IPS-15b (cell line): Measurements from ENCODE around the gene ATP6V0E2.
"Not testable (repeated sequence)": the region's sequence is repeated elsewhere in the genome, so short reads cannot be mapped to it uniquely, and the experiment has no call there.

Experiments
- H3K27me3 ChIP-seq: one replicate; pipeline ENCODE4 v1.6.1; 2013; ENCODE audit warnings: low read length; ENCODE audit not compliant: control insufficient read depth, insufficient read depth
- H3K36me3 ChIP-seq: one replicate; pipeline ENCODE4 v1.6.1; 2013; ENCODE audit warnings: low read length; ENCODE audit not compliant: control insufficient read depth, insufficient read depth
- H3K4me1 ChIP-seq: one replicate; pipeline ENCODE4 v1.6.1; 2013; ENCODE audit warnings: mild to moderate bottlenecking, low read length; ENCODE audit not compliant: control insufficient read depth, insufficient read depth
- H3K4me3 ChIP-seq: one replicate; pipeline ENCODE4 v1.5.1; 2013; ENCODE audit warnings: low read depth, low read length
- H3K9ac ChIP-seq: one replicate; pipeline ENCODE4 v1.6.1; 2013; ENCODE audit warnings: low read depth, mild to moderate bottlenecking, low read length
- H3K9me3 ChIP-seq: one replicate; pipeline ENCODE4 v1.6.1; 2013; ENCODE audit warnings: mild to moderate bottlenecking, low read length; ENCODE audit not compliant: control insufficient read depth, insufficient read depth

The ATP6V0E2 gene

DNA sequence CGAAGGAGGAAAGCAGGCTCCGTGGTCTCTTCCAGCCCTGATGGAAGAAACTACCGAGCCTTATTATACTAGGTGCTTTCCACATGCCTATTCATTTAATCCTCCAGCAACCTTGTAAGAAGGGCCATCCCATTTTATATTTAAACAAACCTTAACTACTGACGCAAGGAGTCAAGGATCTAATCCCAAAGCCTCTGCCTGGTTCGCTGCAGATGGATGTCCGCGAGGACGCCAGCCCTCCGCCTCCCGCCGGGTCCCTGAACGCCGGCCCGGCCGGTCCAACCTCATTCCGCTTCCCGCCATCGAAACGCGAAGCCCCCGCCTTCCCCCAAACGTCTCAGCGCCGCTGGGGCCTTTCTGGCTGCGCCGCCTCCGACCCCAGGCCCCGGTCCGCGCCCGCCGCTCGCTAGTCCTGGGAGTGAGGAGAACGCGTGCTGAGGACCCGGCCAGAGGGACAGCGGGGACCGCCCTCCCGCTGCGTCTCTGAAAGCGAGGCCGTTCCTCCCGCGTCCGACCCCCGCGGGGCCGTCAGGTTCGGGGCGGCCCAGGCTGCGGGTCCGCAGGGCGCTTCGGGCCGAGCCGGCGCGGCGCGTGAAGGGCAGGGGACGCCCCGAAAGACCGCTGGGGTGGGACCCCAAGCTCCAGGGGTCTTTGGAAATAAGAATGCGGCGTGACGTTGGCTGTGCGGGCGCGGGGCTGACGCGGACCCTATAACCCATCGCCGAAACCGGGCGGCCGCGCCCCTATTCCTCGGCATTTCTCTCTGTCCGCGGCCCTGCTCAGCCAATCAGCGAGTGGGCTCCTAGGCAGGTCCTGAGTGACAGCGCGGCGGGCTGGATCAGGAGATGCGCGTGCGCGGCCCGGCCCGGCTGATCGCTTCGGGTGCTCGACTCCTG, at the start of gene ATP6V0E2:
TSS of gene ATP6V0E2 (plus strand) at position 896 of the 896 bp plus-strand sequence. CDS start 97 bp downstream, outside the sequence.
- H3K4me3 ChIP-seq = peak within 1 kb of the TSS; percentile 44

GRCh38 chr7:149824301-149824741, 49.4 kb upstream of the ATP6V0E2 start:
- Histone ChIP-seq H3K4me3 (no peak overlapping the region), H3K36me3 (no peaks in the 10 kb centered on the region), H3K9me3 (no peaks in the 10 kb centered on the region), H3K9ac (no peak overlapping the region), H3K27me3 (no peaks in the 10 kb centered on the region), H3K4me1 (no peaks in the 10 kb centered on the region)

More for the DNA sequence above, at the start of gene ATP6V0E2:
- Histone ChIP-seq H3K27me3 (peaks cover 17% of the 10 kb centered on the region), H3K4me1 (peaks cover 7% of the 10 kb centered on the region), H3K9ac (no peak within 1 kb of the TSS), H3K9me3 (no peaks in the 10 kb centered on the region), H3K36me3 (no peaks in the 10 kb centered on the region)

GRCh38 chr7:149824748-149825566, 48.8 kb upstream of the ATP6V0E2 start:
- Histone ChIP-seq H3K27me3 (no peaks in the 10 kb centered on the region), H3K9ac (no peak overlapping the region), H3K9me3 (no peaks in the 10 kb centered on the region), H3K4me3 (no peak overlapping the region), H3K36me3 (no peaks in the 10 kb centered on the region), H3K4me1 (no peaks in the 10 kb centered on the region)

DNA sequence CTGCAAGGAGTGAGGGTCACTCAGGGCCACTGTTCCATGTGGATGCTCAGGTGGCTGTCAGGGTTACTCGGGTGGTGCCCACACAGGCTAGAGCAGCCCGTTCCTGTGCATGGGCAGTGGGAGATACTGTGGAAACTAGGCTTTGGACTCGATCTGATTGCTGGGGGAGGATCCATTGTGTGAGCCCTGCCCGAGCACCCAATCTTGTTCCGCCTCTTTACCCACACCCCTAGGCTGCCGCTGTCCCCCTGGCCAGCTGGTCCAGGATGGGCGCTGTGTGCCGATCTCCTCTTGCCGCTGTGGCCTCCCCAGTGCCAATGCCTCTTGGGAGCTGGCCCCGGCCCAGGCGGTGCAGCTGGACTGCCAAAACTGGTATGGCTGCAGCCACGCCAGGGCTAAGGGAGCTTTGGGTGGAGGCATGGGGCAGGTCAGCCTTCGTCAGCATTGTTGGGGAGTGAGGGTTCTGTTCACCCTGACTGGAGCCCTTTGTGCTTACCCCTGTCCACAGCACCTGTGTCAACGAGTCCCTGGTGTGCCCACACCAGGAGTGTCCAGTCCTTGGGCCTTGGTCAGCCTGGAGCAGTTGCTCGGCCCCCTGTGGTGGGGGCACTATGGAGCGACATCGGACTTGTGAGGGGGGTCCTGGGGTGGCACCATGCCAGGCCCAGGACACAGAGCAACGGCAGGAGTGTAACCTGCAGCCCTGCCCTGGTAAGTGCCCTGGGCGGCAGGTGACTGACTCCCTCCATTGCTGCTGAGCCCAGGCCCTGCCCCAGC, 48.0 kb upstream of the ATP6V0E2 start:
- H3K4me1 ChIP-seq = no peaks in the 10 kb centered on the region
- H3K9me3 ChIP-seq = no peaks in the 10 kb centered on the region
- H3K4me3 ChIP-seq = no peak overlapping the region
- H3K27me3 ChIP-seq = no peaks in the 10 kb centered on the region
- no peak overlapping the region for H3K9ac ChIP-seq
- no peaks in the 10 kb centered on the region for H3K36me3 ChIP-seq

DNA sequence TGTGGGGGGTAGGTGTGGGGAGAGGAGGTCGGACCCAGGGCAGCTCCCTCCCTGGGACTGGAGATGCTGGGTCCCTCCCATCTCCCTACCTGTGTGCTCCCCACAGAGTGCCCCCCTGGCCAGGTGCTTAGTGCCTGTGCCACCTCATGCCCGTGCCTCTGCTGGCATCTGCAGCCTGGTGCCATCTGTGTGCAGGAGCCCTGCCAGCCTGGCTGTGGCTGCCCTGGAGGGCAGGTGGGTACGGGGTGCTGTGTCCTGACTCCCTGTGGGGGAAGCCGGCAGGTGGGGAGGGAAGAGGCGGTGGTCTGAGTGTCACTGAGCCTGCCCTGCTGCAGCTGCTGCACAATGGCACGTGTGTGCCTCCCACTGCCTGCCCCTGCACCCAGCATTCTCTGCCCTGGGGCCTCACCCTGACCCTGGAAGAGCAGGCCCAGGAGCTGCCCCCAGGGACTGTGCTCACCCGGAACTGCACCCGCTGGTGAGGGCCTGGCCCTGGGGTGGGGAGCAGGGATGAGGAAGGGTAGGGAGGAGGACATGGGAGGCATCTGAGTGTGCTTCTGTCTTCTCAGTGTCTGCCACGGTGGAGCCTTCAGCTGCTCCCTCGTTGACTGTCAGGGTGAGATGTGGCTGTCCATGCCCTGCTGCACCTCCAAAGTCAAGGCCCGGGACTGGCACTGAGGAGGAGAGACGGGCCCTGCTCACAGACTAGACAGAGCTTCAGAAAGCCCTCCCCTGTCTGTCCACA, 47.3 kb upstream of the ATP6V0E2 start:
- Histone ChIP-seq H3K4me1 (no peaks in the 10 kb centered on the region), H3K4me3 (no peak overlapping the region), H3K9me3 (no peaks in the 10 kb centered on the region), H3K27me3 (no peaks in the 10 kb centered on the region), H3K9ac (no peak overlapping the region), H3K36me3 (no peaks in the 10 kb centered on the region)

GRCh38 chr7:149827089-149827981, 46.4 kb upstream of the ATP6V0E2 start:
- Histone ChIP-seq H3K4me3 (no peak overlapping the region), H3K4me1 (no peaks in the 10 kb centered on the region), H3K36me3 (no peaks in the 10 kb centered on the region), H3K27me3 (no peaks in the 10 kb centered on the region), H3K9ac (no peak overlapping the region), H3K9me3 (no peaks in the 10 kb centered on the region)

- Histone ChIP-seq H3K4me1 (no peaks in the 10 kb centered on the region), H3K27me3 (no peaks in the 10 kb centered on the region), H3K4me3 (no peak overlapping the region), H3K9me3 (no peaks in the 10 kb centered on the region), H3K9ac (no peak overlapping the region), H3K36me3 (no peaks in the 10 kb centered on the region)
These were observed 45.1 kb upstream of the ATP6V0E2 start for GRCh38 chr7:149828357-149829309.

GRCh38 chr7:149830527-149830926, 43.2 kb upstream of the ATP6V0E2 start:
- not testable (repeated sequence) for H3K4me3 ChIP-seq, H3K27me3 ChIP-seq, H3K9me3 ChIP-seq, H3K4me1 ChIP-seq, H3K9ac ChIP-seq, H3K36me3 ChIP-seq

- Histone ChIP-seq H3K4me1 (no peaks in the 10 kb centered on the region), H3K36me3 (no peaks in the 10 kb centered on the region), H3K4me3 (no peak overlapping the region), H3K27me3 (peaks cover 2% of the 10 kb centered on the region), H3K9me3 (no peaks in the 10 kb centered on the region), H3K9ac (no peak overlapping the region)
These were observed 42.6 kb upstream of the ATP6V0E2 start for GRCh38 chr7:149830997-149831740.
